Choroid plexus epithelial cell (primary cell): ENCODE results near the gene ITGB8.

Experiments
- DNase-seq: peaks from one replicate; pipeline ENCODE4 v3.0.0-alpha.2; 2010; ENCODE audit warnings: low read depth
- H3K4me3 ChIP-seq: 2 replicates; pipeline ENCODE4 v1.5.1; 2011; ENCODE audit warnings: low read depth, mild to moderate bottlenecking, control low read depth, low read length, moderate library complexity
- TF ChIP-seq, protein P1 (sequence below): conservative IDR thresholded peaks from 2 replicates; pipeline ENCODE4 v1.5.1; 2011; ENCODE audit warnings: low read depth, mild to moderate bottlenecking, control low read depth, inconsistent platforms, low read length, moderate library complexity

ITGB8 gene

GRCh38 chr7:20307901-20308300 lies 22.8 kb upstream of the ITGB8 start:
- TF ChIP-seq, protein P1, sequence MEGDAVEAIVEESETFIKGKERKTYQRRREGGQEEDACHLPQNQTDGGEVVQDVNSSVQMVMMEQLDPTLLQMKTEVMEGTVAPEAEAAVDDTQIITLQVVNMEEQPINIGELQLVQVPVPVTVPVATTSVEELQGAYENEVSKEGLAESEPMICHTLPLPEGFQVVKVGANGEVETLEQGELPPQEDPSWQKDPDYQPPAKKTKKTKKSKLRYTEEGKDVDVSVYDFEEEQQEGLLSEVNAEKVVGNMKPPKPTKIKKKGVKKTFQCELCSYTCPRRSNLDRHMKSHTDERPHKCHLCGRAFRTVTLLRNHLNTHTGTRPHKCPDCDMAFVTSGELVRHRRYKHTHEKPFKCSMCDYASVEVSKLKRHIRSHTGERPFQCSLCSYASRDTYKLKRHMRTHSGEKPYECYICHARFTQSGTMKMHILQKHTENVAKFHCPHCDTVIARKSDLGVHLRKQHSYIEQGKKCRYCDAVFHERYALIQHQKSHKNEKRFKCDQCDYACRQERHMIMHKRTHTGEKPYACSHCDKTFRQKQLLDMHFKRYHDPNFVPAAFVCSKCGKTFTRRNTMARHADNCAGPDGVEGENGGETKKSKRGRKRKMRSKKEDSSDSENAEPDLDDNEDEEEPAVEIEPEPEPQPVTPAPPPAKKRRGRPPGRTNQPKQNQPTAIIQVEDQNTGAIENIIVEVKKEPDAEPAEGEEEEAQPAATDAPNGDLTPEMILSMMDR = no peak
- DNase-seq = no peak
- no peak overlapping the region for H3K4me3 ChIP-seq

GRCh38 chr7:20310301-20310700 lies 20.4 kb upstream of the ITGB8 start:
- no peak for DNase-seq
- TF ChIP-seq, protein P1 = no peak
- no peak overlapping the region for H3K4me3 ChIP-seq

- peak; percentile 82 for DNase-seq
- no peak overlapping the region for H3K4me3 ChIP-seq
- TF ChIP-seq, protein P1 = peak; percentile 52
These were observed 19.5 kb upstream of the ITGB8 start for GRCh38 chr7:20310963-20311742.

GRCh38 chr7:20311743-20312042 lies 19.0 kb upstream of the ITGB8 start:
- H3K4me3 ChIP-seq = no peak overlapping the region
- DNase-seq = no peak
- TF ChIP-seq, protein P1 = no peak

DNA sequence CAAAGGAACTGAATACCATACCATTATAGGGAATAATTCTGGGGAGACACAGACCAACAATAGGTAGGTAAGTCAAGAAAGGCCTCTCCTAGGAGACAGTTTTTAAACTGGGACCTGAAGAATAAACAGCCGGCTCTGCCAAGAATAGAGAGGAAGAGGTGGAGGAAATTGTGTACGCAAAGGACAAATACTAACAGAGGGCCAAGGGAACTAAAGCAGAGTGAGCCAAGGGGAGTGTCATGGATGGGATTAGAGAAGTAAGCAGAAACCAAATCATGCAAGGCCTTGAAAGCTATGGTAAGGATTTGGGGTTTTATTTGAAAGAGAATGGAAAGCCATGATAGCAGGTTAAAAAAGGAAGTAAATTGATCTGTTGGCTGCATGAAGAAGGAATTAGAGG lies 18.1 kb upstream of the ITGB8 start:
- no peak for DNase-seq
- TF ChIP-seq, protein P1 = no peak
- H3K4me3 ChIP-seq = no peak overlapping the region

GRCh38 chr7:20313626-20314025 lies 17.1 kb upstream of the ITGB8 start:
- DNase-seq = no peak
- no peak overlapping the region for H3K4me3 ChIP-seq
- TF ChIP-seq, protein P1 = no peak

- TF ChIP-seq, protein P1 = no peak
- DNase-seq = no peak
- H3K4me3 ChIP-seq = no peak overlapping the region
These were observed 16.5 kb upstream of the ITGB8 start for GRCh38 chr7:20314198-20314597.
